Measurements from ENCODE around the gene MRPS27. TPM values are rescaled to one million over a fixed set of nuclear protein-coding genes. Genes with fewer than 3 reads are reported as not detected.

Gene MRPS27
- total RNA-seq (10 to 100 TPM; 38.3 to 38.7 TPM), polyA plus RNA-seq (10 to 100 TPM; 17.6 to 31.5 TPM)

DNA sequence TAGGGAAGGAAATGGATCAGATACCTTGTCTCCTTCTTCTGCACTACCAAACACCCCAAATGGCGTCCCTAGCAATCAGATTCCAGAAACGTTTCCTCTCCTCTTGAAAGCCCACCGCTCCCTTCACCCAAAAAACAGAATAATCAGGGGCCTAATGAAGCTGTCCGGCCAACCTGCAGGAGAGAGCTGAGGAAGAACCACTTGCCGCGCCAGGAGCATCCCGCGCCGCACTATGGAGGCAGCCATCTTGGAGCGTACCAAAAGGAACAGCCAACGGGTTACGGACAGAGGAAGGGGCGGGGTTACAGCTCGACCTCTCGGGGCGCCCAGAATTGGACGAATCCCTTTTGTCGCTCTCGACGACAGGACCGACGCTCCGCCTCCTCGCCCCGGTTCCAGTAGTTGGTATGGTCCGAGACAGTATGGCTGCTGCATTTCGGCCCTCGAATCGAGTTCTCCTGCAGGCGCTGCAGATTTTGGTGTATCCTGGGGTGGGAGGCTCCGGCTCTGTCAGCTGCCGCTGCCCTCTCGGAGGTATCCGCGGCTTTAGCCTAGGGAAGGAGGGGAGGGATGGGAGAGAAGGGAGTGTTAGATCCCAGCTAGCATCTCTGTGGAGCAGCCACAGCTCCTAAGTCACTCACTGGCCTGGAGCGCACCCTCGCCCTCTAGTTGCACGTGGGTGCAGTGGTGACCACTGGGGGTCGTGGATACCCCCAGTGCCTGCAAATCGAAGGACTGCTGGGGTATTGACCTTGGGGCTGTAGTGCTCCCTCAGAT, at the start of gene MRPS27, which contains the start of gene PTCD2:
TSS of gene MRPS27 (minus strand) at position 265 of the 777 bp plus-strand sequence. CDS start at position 246, 19 bp downstream.
TSS of gene PTCD2 (plus strand) at position 398 of the 777 bp plus-strand sequence. CDS start at position 408, 10 bp downstream.
- Histone ChIP-seq H3K27ac (ENCODE audit: low read depth in 1 of 2, low read length in 2 of 2) (peak within 1 kb of the TSS; percentile 68 to 73), H3K9me3 (ENCODE audit: control insufficient read depth in 4 of 4, low read length in 3 of 4) (no peaks in the 10 kb centered on the region), H3K4me1 (ENCODE audit: control insufficient read depth in 4 of 4, insufficient read depth in 4 of 4, low read length in 3 of 4) (peaks cover 0 to 16% (median 5%) of the 10 kb centered on the region in 4 donors), H3K9ac (ENCODE audit: low read depth in 1 of 2, low read length in 2 of 2) (peak within 1 kb of the TSS; percentile 75 to 77), H3K36me3 (ENCODE audit: control insufficient read depth in 4 of 4, insufficient read depth in 3 of 4, low read depth in 1 of 4, low read length in 3 of 4) (peaks cover 0 to 8% (median 0%) of the 10 kb centered on the region in 4 donors), H3K27me3 (ENCODE audit: control insufficient read depth in 4 of 4, insufficient read depth in 4 of 4, low read length in 3 of 4) (no peaks in the 10 kb centered on the region), H3K4me3 (ENCODE audit: low read depth in 1 of 3, low read length in 3 of 3) (peak within 1 kb of the TSS; percentile 75 to 99 (median 97))
- under 1% methylated on average over 40 of the region's 40 CpGs for WGBS
- peak; percentile 93 for DNase-seq (ENCODE audit: low spot score)
- peak; percentile 72 for TF ChIP-seq TAF1 (conservative IDR thresholded peaks at IDR 0.05)
- peak; percentile 91 for TF ChIP-seq NR2F2 (IDR thresholded peaks at IDR 0.05)
- TF ChIP-seq EGR1 (IDR thresholded peaks at IDR 0.05; ENCODE audit: low read depth in 2 of 2): peak in 1 of 2 donors; percentile 41
- peak in 1 of 2 donors; percentile 82 for TF ChIP-seq GABPA (IDR thresholded peaks at IDR 0.05 in 1 of 2, conservative IDR thresholded peaks at IDR 0.05 in 1 of 2)
- TF ChIP-seq JUND (IDR thresholded peaks at IDR 0.05): no peak
- TF ChIP-seq, protein P1, sequence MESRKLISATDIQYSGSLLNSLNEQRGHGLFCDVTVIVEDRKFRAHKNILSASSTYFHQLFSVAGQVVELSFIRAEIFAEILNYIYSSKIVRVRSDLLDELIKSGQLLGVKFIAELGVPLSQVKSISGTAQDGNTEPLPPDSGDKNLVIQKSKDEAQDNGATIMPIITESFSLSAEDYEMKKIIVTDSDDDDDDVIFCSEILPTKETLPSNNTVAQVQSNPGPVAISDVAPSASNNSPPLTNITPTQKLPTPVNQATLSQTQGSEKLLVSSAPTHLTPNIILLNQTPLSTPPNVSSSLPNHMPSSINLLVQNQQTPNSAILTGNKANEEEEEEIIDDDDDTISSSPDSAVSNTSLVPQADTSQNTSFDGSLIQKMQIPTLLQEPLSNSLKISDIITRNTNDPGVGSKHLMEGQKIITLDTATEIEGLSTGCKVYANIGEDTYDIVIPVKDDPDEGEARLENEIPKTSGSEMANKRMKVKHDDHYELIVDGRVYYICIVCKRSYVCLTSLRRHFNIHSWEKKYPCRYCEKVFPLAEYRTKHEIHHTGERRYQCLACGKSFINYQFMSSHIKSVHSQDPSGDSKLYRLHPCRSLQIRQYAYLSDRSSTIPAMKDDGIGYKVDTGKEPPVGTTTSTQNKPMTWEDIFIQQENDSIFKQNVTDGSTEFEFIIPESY (IDR thresholded peaks at IDR 0.05): no peak
- TF ChIP-seq RXRA (IDR thresholded peaks at IDR 0.05): peak; percentile 59 to 63
- TF ChIP-seq, protein P2, sequence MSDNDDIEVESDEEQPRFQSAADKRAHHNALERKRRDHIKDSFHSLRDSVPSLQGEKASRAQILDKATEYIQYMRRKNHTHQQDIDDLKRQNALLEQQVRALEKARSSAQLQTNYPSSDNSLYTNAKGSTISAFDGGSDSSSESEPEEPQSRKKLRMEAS (IDR thresholded peaks at IDR 0.05): peak; percentile 85
- no peak for TF ChIP-seq HNF4G (IDR thresholded peaks at IDR 0.05)
- TF ChIP-seq, protein P3, sequence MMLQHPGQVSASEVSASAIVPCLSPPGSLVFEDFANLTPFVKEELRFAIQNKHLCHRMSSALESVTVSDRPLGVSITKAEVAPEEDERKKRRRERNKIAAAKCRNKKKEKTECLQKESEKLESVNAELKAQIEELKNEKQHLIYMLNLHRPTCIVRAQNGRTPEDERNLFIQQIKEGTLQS (IDR thresholded peaks at IDR 0.05): peak; percentile 28
- peak; percentile 100 for TF ChIP-seq YY1 (IDR thresholded peaks at IDR 0.05)
- peak; percentile 30 for TF ChIP-seq FOXA2 (IDR thresholded peaks at IDR 0.05)
- peak; percentile 34 to 35 for TF ChIP-seq RAD21 (IDR thresholded peaks at IDR 0.05)
- peak; percentile 92 for TF ChIP-seq SP1 (IDR thresholded peaks at IDR 0.05)
- TF ChIP-seq, protein P4, sequence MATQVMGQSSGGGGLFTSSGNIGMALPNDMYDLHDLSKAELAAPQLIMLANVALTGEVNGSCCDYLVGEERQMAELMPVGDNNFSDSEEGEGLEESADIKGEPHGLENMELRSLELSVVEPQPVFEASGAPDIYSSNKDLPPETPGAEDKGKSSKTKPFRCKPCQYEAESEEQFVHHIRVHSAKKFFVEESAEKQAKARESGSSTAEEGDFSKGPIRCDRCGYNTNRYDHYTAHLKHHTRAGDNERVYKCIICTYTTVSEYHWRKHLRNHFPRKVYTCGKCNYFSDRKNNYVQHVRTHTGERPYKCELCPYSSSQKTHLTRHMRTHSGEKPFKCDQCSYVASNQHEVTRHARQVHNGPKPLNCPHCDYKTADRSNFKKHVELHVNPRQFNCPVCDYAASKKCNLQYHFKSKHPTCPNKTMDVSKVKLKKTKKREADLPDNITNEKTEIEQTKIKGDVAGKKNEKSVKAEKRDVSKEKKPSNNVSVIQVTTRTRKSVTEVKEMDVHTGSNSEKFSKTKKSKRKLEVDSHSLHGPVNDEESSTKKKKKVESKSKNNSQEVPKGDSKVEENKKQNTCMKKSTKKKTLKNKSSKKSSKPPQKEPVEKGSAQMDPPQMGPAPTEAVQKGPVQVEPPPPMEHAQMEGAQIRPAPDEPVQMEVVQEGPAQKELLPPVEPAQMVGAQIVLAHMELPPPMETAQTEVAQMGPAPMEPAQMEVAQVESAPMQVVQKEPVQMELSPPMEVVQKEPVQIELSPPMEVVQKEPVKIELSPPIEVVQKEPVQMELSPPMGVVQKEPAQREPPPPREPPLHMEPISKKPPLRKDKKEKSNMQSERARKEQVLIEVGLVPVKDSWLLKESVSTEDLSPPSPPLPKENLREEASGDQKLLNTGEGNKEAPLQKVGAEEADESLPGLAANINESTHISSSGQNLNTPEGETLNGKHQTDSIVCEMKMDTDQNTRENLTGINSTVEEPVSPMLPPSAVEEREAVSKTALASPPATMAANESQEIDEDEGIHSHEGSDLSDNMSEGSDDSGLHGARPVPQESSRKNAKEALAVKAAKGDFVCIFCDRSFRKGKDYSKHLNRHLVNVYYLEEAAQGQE (IDR thresholded peaks at IDR 0.05): peak; percentile 64
- TF ChIP-seq, protein P5, sequence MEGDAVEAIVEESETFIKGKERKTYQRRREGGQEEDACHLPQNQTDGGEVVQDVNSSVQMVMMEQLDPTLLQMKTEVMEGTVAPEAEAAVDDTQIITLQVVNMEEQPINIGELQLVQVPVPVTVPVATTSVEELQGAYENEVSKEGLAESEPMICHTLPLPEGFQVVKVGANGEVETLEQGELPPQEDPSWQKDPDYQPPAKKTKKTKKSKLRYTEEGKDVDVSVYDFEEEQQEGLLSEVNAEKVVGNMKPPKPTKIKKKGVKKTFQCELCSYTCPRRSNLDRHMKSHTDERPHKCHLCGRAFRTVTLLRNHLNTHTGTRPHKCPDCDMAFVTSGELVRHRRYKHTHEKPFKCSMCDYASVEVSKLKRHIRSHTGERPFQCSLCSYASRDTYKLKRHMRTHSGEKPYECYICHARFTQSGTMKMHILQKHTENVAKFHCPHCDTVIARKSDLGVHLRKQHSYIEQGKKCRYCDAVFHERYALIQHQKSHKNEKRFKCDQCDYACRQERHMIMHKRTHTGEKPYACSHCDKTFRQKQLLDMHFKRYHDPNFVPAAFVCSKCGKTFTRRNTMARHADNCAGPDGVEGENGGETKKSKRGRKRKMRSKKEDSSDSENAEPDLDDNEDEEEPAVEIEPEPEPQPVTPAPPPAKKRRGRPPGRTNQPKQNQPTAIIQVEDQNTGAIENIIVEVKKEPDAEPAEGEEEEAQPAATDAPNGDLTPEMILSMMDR (IDR thresholded peaks at IDR 0.05; ENCODE audit: low read depth, low read length, missing input control): no peak
- TF ChIP-seq HNF4A (conservative IDR thresholded peaks at IDR 0.05): peak; percentile 19 to 29
- no peak for TF ChIP-seq FOXA1 (IDR thresholded peaks at IDR 0.05)

Data from liver (tissue), 9 donors.